Tibial nerve (tissue), 4 donors: ENCODE data around the gene CADPS2. TPM values are rescaled to one million over a fixed set of nuclear protein-coding genes. Genes with fewer than 3 reads are reported as not detected.

Experiments used
- DNase-seq, 2 donors: peaks; one replicate each; pipeline ENCODE4 v3.0.0-alpha.2; 2019; ENCODE audit warnings: low spot score in 2 of 2
- H3K27ac ChIP-seq, 4 donors: fragments of 200-600 bp; sonication (generic) in 3 of 4; one replicate each; pipeline ENCODE4 v1.5.1; 2017 to 2019; ENCODE audit warnings: mild to moderate bottlenecking in 1 of 4
- H3K27me3 ChIP-seq, 2 donors: fragments of 200-600 bp; sonication (generic) in 1 of 2; one replicate each; pipeline versions ENCODE4 v1.5.1 to v1.6.0; 2017 to 2019
- H3K36me3 ChIP-seq, 3 donors: fragments of 200-600 bp; sonication (generic); one replicate each; pipeline ENCODE4 v1.5.1; 2018 to 2019
- H3K4me1 ChIP-seq, 4 donors: fragments of 200-600 bp; sonication (generic) in 3 of 4; one replicate each; pipeline ENCODE4 v1.5.1; 2017 to 2019
- H3K4me3 ChIP-seq, 4 donors: fragments of 200-600 bp; sonication (generic) in 3 of 4; one replicate each; pipeline ENCODE4 v1.5.1; 2017 to 2019; ENCODE audit warnings: mild to moderate bottlenecking in 1 of 4, moderate library complexity in 1 of 4
- H3K9me3 ChIP-seq, 4 donors: fragments of 200-600 bp; sonication (generic) in 3 of 4; one replicate each; pipeline ENCODE4 v1.5.1; 2017 to 2019
- CTCF ChIP-seq, 5 experiments: fragments of 200-600 bp in 3 of 5; fragments of 450-650 bp in 2 of 5; sonication (generic) in 3 of 5; IDR thresholded peaks; one replicate each; pipeline ENCODE4 v1.5.1; 2016 to 2019; ENCODE audit warnings: antibody characterized with exemption in 5 of 5, mild to moderate bottlenecking in 3 of 5, moderate library complexity in 2 of 5
- EP300 ChIP-seq, 2 donors: sonication (generic); formaldehyde crosslinking; IDR thresholded peaks; one replicate each; pipeline ENCODE4 v1.6.1; 2017; ENCODE audit warnings: antibody characterized with exemption in 2 of 2, mild to moderate bottlenecking in 1 of 2
- POLR2A ChIP-seq, 2 donors: fragments of 450-650 bp; IDR thresholded peaks; one replicate each; pipeline ENCODE4 v1.6.1; 2017; ENCODE audit warnings: antibody characterized with exemption in 2 of 2, mild to moderate bottlenecking in 2 of 2, moderate library complexity in 2 of 2
- WGBS, 2 donors: methylation state at CpG; one replicate each; pipeline ENCODE4 v1.1.5; 2018; 5-methylcytosine and 5-hydroxymethylcytosine counted together
- total RNA-seq, 4 donors: library from RNA; depleted of rRNA; stranded (reverse); fragments of >200 nt; gene quantifications; one replicate each; pipeline ENCODE4 v1.1.0, GENCODE V29; 2016

Gene CADPS2
- total RNA-seq, 4 donors from 2014 or later = 20.3 to 44.4 (median 27.1) TPM

DNA sequence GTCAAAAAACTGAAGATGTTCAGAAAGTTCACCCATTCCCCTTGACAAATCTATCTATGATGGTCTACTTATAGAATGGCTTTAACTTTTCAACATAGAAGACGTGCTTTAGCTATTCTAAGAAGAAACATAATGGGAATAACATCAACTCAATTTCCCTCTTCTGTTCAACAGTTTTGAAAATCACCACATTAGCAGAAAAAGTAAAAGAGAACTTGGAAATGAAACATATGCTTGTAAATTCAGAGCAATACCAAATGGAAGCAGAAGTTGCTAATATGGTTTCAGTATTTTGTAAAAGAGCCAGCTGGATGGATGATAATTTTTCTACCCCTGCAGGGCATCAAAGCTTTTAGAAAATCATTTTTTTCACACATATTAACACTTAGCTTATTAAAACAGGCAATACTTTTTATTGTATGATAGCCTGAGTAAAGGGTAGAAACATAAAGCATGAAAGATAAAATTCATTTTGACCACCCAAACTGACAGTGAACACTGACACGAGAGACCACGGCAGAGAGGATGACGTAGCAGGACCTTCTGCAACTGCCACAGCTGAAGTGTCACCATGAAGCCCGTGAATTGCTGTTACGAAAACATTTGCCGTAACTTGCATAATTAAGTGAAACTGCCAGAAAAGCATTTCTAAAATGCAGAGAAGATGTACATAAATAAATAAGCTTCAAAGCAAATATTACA, 542.5 kb downstream of the CADPS2 start:
- DNase-seq = no peak
- TF ChIP-seq EP300 (IDR thresholded peaks at IDR 0.05) = no peak
- no peak for TF ChIP-seq CTCF (IDR thresholded peaks at IDR 0.05)
- no peak for TF ChIP-seq POLR2A (IDR thresholded peaks at IDR 0.05)
- WGBS, 2 donors = 77 to 82% methylated on average over 7 of the region's 7 CpGs

GRCh38 chr7:122340427-122340826, 545.8 kb downstream of the CADPS2 start:
- Histone ChIP-seq H3K4me1 (no peaks in the 10 kb centered on the region), H3K27me3 (no peaks in the 10 kb centered on the region), H3K9me3 (no peaks in the 10 kb centered on the region), H3K36me3 (no peaks in the 10 kb centered on the region), H3K4me3 (no peak overlapping the region), H3K27ac (no peak overlapping the region)
- DNase-seq = no peak
- TF ChIP-seq EP300 (IDR thresholded peaks at IDR 0.05) (no peak), CTCF (IDR thresholded peaks at IDR 0.05) (no peak), POLR2A (IDR thresholded peaks at IDR 0.05) (no peak)
- WGBS, 2 donors = 97 to 100% methylated on average over 1 of the region's 1 CpG

More for the DNA sequence above, 542.5 kb downstream of the CADPS2 start:
- H3K4me1 ChIP-seq = no peaks in the 10 kb centered on the region
- no peaks in the 10 kb centered on the region for H3K36me3 ChIP-seq
- no peaks in the 10 kb centered on the region for H3K9me3 ChIP-seq
- H3K27ac ChIP-seq = no peak overlapping the region
- H3K4me3 ChIP-seq = no peak overlapping the region
- no peaks in the 10 kb centered on the region for H3K27me3 ChIP-seq

DNA sequence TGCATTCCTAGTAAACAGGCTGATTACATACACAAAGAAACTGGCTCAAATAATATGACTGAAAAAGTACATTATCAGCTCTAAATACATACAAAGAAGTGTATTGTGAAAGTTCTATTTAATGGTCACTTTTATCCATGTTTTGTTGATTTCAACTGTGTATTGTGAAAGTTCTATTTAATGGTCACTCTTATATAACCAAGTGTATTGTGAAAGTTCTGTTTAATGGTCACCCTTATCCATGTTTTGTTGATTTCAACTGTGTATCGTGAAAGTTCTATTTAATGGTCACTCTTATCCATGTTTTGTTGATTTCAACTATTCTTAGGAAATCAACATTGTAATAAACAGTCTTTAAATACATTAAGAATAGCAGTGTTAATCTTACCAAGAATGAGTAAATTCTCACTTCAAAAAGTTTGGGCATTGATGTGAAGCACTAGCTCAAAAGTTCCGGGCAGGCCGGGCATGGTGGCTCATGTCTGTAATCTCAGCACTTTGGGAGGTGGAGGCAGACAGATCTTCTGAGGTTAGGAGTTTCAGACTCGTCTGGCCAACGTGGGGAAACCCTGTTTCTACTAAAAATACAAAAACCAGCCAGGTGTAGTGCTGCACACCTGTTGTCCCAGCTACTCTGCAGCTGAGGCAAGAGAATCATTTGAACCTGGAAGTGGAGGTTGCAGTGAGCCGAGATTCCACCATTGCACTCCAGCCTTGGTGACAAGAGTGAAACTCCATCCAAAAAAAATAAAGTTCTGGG, 546.9 kb downstream of the CADPS2 start:
- DNase-seq = no peak
- TF ChIP-seq EP300 (IDR thresholded peaks at IDR 0.05) (no peak), POLR2A (IDR thresholded peaks at IDR 0.05) (no peak), CTCF (IDR thresholded peaks at IDR 0.05) (no peak)
- no peaks in the 10 kb centered on the region for H3K9me3 ChIP-seq
- no peak overlapping the region for H3K27ac ChIP-seq
- H3K4me1 ChIP-seq = no peaks in the 10 kb centered on the region
- H3K27me3 ChIP-seq = no peaks in the 10 kb centered on the region
- WGBS, 2 donors = 71 to 80% methylated on average over 6 of the region's 6 CpGs
- no peak overlapping the region for H3K4me3 ChIP-seq
- no peaks in the 10 kb centered on the region for H3K36me3 ChIP-seq

- no peak overlapping the region for H3K4me3 ChIP-seq
- no peak for TF ChIP-seq CTCF (IDR thresholded peaks at IDR 0.05)
- TF ChIP-seq POLR2A (IDR thresholded peaks at IDR 0.05) = no peak
- TF ChIP-seq EP300 (IDR thresholded peaks at IDR 0.05) = no peak
- H3K27ac ChIP-seq = no peak overlapping the region
- H3K4me1 ChIP-seq = no peaks in the 10 kb centered on the region
- WGBS, 2 donors = 47 to 53% methylated on average over 2 of the region's 2 CpGs
- no peaks in the 10 kb centered on the region for H3K27me3 ChIP-seq
- DNase-seq = no peak
- no peaks in the 10 kb centered on the region for H3K36me3 ChIP-seq
- no peaks in the 10 kb centered on the region for H3K9me3 ChIP-seq
Observed at GRCh38 chr7:122337011-122337410, 549.2 kb downstream of the CADPS2 start.

DNA sequence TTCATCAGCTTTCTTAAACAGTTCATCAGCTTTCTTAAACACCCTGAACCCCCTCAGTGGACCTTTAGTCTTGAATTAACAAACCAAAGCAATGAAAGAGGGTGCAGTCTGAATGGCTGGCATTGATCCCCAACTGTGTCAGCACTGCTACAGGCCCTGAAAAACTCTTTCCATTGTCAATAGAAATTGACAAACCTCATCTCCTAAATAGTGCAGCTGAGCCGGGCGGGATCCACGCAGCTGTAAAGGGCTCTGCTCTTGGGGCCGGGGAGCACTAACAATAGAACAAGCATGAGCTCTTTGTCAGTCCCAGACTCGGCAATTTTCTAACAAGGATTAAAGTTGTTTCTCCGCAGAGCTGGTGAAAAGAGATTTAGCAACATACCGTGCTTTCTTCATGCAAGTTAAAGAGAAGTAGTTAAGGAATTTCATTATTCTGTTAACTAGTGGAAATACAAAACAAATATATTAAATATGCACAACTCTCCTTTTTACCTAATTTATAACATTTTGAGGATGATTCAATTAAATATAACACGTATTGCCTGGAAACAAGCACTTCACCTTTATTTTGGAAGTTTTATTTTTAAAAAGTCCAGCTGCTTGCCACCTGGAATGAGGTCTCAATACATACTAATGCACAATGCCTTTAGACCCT, 557.0 kb downstream of the CADPS2 start:
- WGBS, 2 donors = 40 to 45% methylated on average over 8 of the region's 8 CpGs
- Histone ChIP-seq H3K27ac (no peak overlapping the region), H3K4me3 (no peak overlapping the region), H3K4me1 (no peaks in the 10 kb centered on the region), H3K27me3 (no peaks in the 10 kb centered on the region), H3K36me3 (no peaks in the 10 kb centered on the region), H3K9me3 (no peaks in the 10 kb centered on the region)
- DNase-seq = no peak
- no peak for TF ChIP-seq POLR2A (IDR thresholded peaks at IDR 0.05)
- TF ChIP-seq EP300 (IDR thresholded peaks at IDR 0.05) = no peak
- TF ChIP-seq CTCF (IDR thresholded peaks at IDR 0.05) = no peak
